ENCODE data around the gene CUL2.

- no peak for TF ChIP-seq ZNF274 (IDR thresholded peaks at IDR 0.05; ENCODE audit: low read depth, low read length)
- no peak for TF ChIP-seq YY1 (IDR thresholded peaks at IDR 0.05; ENCODE audit: insufficient read depth, insufficient read length)
- TF ChIP-seq SUZ12 (IDR thresholded peaks at IDR 0.05; ENCODE audit: extremely low read depth, insufficient read depth, insufficient read length), result no peak
Observed at GRCh38 chr10:35007858-35008301, 82.3 kb downstream of the CUL2 start.
